ENCODE data around the gene ARL15.
A peak's percentile ranks its signal among the peaks of the same experiment; 100 is the strongest.

The ARL15 gene

DNA sequence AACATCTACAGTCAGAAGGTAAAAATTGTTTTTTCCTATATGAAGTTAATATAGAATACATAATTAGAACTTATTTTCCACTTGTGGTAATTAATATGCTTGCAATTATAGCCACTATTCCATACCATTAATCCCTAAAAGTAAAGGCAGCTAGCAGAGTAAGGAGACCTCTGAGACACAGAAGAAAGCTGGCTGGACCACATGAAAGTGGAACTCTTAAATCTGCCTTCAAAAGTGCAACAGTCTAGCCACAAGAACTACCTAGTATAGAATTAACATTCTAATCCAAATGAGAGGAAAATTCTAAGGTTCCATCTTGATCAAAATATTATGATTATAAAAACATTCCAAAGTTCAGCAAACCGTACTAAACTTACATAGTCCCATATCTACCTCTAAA is 37.6 kb downstream of the ARL15 start:
- no peak for DNase-seq (ENCODE audit: low read depth)
- TF ChIP-seq, protein P1, sequence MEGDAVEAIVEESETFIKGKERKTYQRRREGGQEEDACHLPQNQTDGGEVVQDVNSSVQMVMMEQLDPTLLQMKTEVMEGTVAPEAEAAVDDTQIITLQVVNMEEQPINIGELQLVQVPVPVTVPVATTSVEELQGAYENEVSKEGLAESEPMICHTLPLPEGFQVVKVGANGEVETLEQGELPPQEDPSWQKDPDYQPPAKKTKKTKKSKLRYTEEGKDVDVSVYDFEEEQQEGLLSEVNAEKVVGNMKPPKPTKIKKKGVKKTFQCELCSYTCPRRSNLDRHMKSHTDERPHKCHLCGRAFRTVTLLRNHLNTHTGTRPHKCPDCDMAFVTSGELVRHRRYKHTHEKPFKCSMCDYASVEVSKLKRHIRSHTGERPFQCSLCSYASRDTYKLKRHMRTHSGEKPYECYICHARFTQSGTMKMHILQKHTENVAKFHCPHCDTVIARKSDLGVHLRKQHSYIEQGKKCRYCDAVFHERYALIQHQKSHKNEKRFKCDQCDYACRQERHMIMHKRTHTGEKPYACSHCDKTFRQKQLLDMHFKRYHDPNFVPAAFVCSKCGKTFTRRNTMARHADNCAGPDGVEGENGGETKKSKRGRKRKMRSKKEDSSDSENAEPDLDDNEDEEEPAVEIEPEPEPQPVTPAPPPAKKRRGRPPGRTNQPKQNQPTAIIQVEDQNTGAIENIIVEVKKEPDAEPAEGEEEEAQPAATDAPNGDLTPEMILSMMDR (IDR thresholded peaks at IDR 0.05; ENCODE audit: insufficient read depth, low read depth, low read length, missing control alignments), result no peak
- no peak overlapping the region for H3K4me3 ChIP-seq (ENCODE audit: low read length)

DNA sequence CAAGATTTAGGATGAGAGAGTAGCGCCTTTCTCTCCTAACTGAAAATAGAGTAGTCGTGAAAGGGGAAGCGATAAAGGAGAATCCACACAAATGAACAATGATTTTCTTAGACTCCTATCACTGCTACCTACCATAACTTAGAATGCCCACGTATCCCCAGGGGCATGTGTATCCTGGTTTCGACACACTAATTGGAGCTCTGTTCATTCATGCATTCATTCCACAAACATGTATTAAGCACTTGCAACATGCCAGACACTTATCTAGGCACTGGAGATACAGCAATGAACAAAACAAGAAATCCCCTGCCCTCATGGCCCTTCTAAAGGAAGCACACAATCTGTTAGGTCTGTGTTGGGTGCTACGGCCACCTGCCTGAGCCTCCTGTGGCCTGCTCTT is 40.0 kb downstream of the ARL15 start:
- no peak overlapping the region for H3K4me3 ChIP-seq (ENCODE audit: low read length)
- TF ChIP-seq, protein P1 (IDR thresholded peaks at IDR 0.05; ENCODE audit: insufficient read depth, low read depth, low read length, missing control alignments), result no peak
- DNase-seq (ENCODE audit: low read depth), result peak; percentile 21

DNA sequence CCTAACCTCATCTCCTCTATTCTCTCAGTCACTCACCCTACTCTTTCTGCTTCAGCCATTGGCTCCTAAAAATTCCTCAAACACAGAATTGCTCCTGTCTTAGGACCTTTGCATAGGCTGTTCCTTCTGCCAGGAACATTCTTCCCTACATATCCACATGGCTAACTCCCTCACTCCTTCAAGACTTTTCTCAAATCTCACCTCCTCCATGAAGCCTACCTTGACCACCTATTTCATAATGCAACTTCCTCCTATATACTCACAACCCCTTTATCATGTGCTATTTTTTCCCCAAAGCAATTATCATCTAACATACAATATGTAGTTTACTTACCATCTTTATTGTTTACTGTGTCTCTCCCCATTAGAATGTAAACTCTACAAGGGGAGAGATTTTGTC is 45.8 kb downstream of the ARL15 start:
- H3K4me3 ChIP-seq (ENCODE audit: low read length), result no peak overlapping the region
- DNase-seq (ENCODE audit: low read depth), result no peak
- TF ChIP-seq, protein P1 (IDR thresholded peaks at IDR 0.05; ENCODE audit: insufficient read depth, low read depth, low read length, missing control alignments), result no peak

DNA sequence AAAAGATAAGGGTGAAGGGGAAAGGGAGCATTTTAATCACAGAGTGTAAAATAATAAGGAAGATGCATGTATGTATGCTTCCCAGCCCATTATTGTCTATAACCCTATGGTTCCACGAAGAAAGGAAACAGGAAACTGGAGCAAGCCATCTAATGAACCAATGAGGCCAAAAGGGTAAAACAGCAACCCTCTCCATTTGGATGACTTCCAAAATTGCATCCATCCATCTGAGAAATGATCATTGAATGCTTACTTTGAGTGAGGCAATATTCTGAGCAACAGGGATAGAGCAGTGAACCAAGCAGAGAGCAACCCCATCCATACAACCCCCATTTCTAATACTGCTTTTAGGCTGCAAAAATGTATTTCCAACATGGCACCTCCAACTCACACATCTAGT is 46.9 kb downstream of the ARL15 start:
- TF ChIP-seq, protein P1 (IDR thresholded peaks at IDR 0.05; ENCODE audit: insufficient read depth, low read depth, low read length, missing control alignments), result no peak
- no peak overlapping the region for H3K4me3 ChIP-seq (ENCODE audit: low read length)
- no peak for DNase-seq (ENCODE audit: low read depth)

DNA sequence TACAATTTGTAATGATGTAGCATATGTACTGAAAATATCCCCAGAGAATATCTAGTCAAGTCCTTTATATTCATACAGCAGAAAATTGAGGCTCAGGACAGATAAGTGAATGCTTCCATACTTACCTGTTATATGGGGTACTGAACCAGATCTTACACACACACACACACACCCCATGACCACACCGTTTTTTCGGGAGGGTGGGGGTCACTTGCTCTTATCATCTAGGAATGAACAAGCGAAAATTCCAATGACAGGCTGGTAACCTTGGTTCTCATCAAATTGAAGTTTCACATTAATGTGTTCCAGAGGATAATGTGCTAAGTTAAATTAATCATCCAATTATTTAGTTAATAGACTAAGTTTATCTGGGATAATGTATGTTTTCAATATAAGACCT is 48.8 kb downstream of the ARL15 start:
- no peak for DNase-seq (ENCODE audit: low read depth)
- TF ChIP-seq, protein P1 (IDR thresholded peaks at IDR 0.05; ENCODE audit: insufficient read depth, low read depth, low read length, missing control alignments), result no peak

DNA sequence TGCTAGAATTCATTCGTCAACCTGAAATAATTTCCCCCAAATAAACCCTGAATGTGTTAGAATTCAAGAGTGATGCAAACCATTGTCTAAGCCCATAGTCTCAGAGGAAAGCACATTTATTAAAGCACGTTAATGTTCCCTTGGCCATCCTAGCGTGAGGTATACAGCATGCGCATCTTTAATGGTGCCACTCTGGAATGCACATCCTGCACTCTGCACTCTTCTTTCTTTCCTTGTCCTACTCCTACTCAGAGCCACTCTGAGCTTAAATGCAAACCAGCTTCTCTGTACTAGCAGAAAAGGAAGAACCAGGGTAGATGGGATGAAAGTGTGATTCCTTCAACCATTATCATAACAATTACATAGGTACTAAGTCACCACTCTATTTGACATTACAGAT is 50.4 kb downstream of the ARL15 start:
- no peak overlapping the region for H3K4me3 ChIP-seq (ENCODE audit: low read length)
- no peak for DNase-seq (ENCODE audit: low read depth)
- TF ChIP-seq, protein P1 (IDR thresholded peaks at IDR 0.05; ENCODE audit: insufficient read depth, low read depth, low read length, missing control alignments), result no peak

More for the DNA sequence above, 48.8 kb downstream of the ARL15 start:
- no peak overlapping the region for H3K4me3 ChIP-seq (ENCODE audit: low read length)

DNA sequence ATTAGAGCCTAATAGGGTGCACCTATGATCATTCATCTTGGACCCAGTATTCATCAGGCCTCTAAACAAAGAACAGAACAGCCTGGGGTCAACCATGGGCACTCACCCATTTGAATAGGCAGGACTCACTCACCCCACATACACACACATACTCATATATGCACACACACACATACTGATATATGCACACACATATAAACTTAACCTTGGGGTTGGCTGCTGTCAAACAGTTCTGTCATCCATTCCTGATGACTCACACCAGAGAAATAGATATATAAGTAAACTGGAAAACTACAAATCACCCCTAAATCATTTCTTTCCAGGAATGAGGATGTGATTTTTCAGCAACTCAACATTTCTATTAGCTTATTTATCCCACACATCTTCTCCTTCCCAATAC is 51.3 kb downstream of the ARL15 start:
- H3K4me3 ChIP-seq (ENCODE audit: low read length), result no peak overlapping the region
- TF ChIP-seq, protein P1 (IDR thresholded peaks at IDR 0.05; ENCODE audit: insufficient read depth, low read depth, low read length, missing control alignments), result no peak
- peak; percentile 27 for DNase-seq (ENCODE audit: low read depth)
